B cell (primary cell): ENCODE data around the gene NPAS3.

Experiments used
- CTCF ChIP-seq: fragments of 200-600 bp; IDR thresholded peaks from one replicate; pipeline ENCODE4 v1.8.0; 2022; ENCODE audit warnings: antibody characterized with exemption, mild to moderate bottlenecking
- EZH2 ChIP-seq: IDR thresholded peaks from 2 replicates; pipeline ENCODE4 v1.6.1; 2012; ENCODE audit warnings: borderline replicate concordance, low read depth, mild to moderate bottlenecking, moderate library complexity, low read length; ENCODE audit not compliant: insufficient read depth, poor library complexity, severe bottlenecking

GRCh38 chr14:33349871-33350270 lies 411.2 kb downstream of the NPAS3 start:
- no peak for TF ChIP-seq EZH2
- no peak for TF ChIP-seq CTCF
